Muscle of leg (tissue), 11 donors: ENCODE results near the gene TGFBR3. TPM values are rescaled to one million over a fixed set of nuclear protein-coding genes. Genes with fewer than 3 reads are reported as not detected.

Source experiments
- DNase-seq: peaks from one replicate; pipeline ENCODE4 v3.0.0; 2013
- H3K27ac ChIP-seq: one replicate; pipeline ENCODE4 v1.5.1; 2013; ENCODE audit warnings: mild to moderate bottlenecking, low read length, control low read depth
- H3K27me3 ChIP-seq: one replicate; pipeline ENCODE4 v1.6.1; 2013; ENCODE audit warnings: low read length; ENCODE audit not compliant: control insufficient read depth, insufficient read depth
- H3K36me3 ChIP-seq: one replicate; pipeline ENCODE4 v1.6.1; 2013; ENCODE audit warnings: low read length; ENCODE audit not compliant: control insufficient read depth, insufficient read depth
- H3K4me1 ChIP-seq: one replicate; pipeline ENCODE4 v1.6.1; 2013; ENCODE audit warnings: low read length; ENCODE audit not compliant: control insufficient read depth, insufficient read depth
- H3K4me3 ChIP-seq: one replicate; pipeline ENCODE4 v1.5.1; 2013; ENCODE audit warnings: low read length, control low read depth
- H3K9me3 ChIP-seq: replicated peaks from 2 replicates; pipeline ENCODE4 v1.6.1; 2013; ENCODE audit warnings: low read depth, low read length; ENCODE audit not compliant: control insufficient read depth
- WGBS: methylation state at CpG from one replicate; pipeline ENCODE4 v1.1.5; 2013; ENCODE audit warnings: missing lambda C conversion rate; ENCODE audit not compliant: insufficient coverage; 5-methylcytosine and 5-hydroxymethylcytosine counted together
- polyA plus RNA-seq, 8 donors: library from polyadenylated mRNA; unstranded; fragments of 120-200 nt; gene quantifications; one replicate each; pipeline versions ENCODE4 v1.2.1 to v1.2.3, GENCODE V29; 2013; ENCODE audit warnings: inconsistent platforms in 1 of 8, low replicate concordance in 1 of 8; ENCODE audit not compliant: insufficient read length in 8 of 8, insufficient read depth in 1 of 8
- total RNA-seq: library from RNA; stranded (reverse); fragments of 120-200 nt; gene quantifications from one replicate; pipeline ENCODE4 v1.2.4, GENCODE V29; 2013

The TGFBR3 gene
- total and polyA plus RNA-seq, 9 donors, result 20.5 to 45.4 (median 25.3) TPM

- peaks cover 3% of the 10 kb centered on the region for H3K9me3 ChIP-seq
- H3K4me3 ChIP-seq, result no peak overlapping the region
- no peaks in the 10 kb centered on the region for H3K36me3 ChIP-seq
- H3K4me1 ChIP-seq, result no peaks in the 10 kb centered on the region
- WGBS, result 65% methylated on average over 8 of the region's 8 CpGs
- H3K27ac ChIP-seq, result no peak overlapping the region
- no peaks in the 10 kb centered on the region for H3K27me3 ChIP-seq
- no peak for DNase-seq
Observed at GRCh38 chr1:91637539-91637994, 248.4 kb downstream of the TGFBR3 start.

- no peaks in the 10 kb centered on the region for H3K36me3 ChIP-seq
- H3K4me1 ChIP-seq, result no peaks in the 10 kb centered on the region
- no CpG with 5 or more reads among the region's 4 CpGs for WGBS
- no peak overlapping the region for H3K4me3 ChIP-seq
- H3K9me3 ChIP-seq, result no peaks in the 10 kb centered on the region
- no peak for DNase-seq
- H3K27me3 ChIP-seq, result no peaks in the 10 kb centered on the region
- no peak overlapping the region for H3K27ac ChIP-seq
Observed at GRCh38 chr1:91635763-91636162, 250.2 kb downstream of the TGFBR3 start.

- no peaks in the 10 kb centered on the region for H3K4me1 ChIP-seq
- no peak for DNase-seq
- H3K4me3 ChIP-seq, result no peak overlapping the region
- H3K27ac ChIP-seq, result no peak overlapping the region
- H3K36me3 ChIP-seq, result no peaks in the 10 kb centered on the region
- H3K27me3 ChIP-seq, result no peaks in the 10 kb centered on the region
- H3K9me3 ChIP-seq, result no peaks in the 10 kb centered on the region
- WGBS, result 100% methylated on average over 2 of the region's 3 CpGs
Observed at GRCh38 chr1:91633438-91633837, 252.5 kb downstream of the TGFBR3 start.

- 67% methylated on average over 3 of the region's 4 CpGs for WGBS
- Histone ChIP-seq H3K27me3 (no peaks in the 10 kb centered on the region), H3K36me3 (no peaks in the 10 kb centered on the region), H3K4me3 (no peak overlapping the region), H3K27ac (no peak overlapping the region), H3K9me3 (no peaks in the 10 kb centered on the region), H3K4me1 (no peaks in the 10 kb centered on the region)
- DNase-seq, result no peak
Observed at GRCh38 chr1:91631718-91632330, 254.1 kb downstream of the TGFBR3 start.

- H3K4me1 ChIP-seq, result no peaks in the 10 kb centered on the region
- no peaks in the 10 kb centered on the region for H3K27me3 ChIP-seq
- no peak for DNase-seq
- no peak overlapping the region for H3K27ac ChIP-seq
- no peaks in the 10 kb centered on the region for H3K36me3 ChIP-seq
- H3K4me3 ChIP-seq, result no peak overlapping the region
- no peaks in the 10 kb centered on the region for H3K9me3 ChIP-seq
Observed at GRCh38 chr1:91630803-91631202, 255.1 kb downstream of the TGFBR3 start.

Other genes with a start within 250 kb of the TGFBR3 start
- not detected for gene BRDT, start 63.2 kb upstream of the TGFBR3 start, total RNA-seq
- 1 to 10 TPM in 1 of 8 donors, under 1 TPM in 1, not detected in 6; 0.23 to 1.0 TPM for gene BRDT, start 63.2 kb upstream of the TGFBR3 start, polyA plus RNA-seq
- 0.49 TPM for gene EPHX4, start 143.8 kb upstream of the TGFBR3 start, total RNA-seq
- gene EPHX4, start 143.8 kb upstream of the TGFBR3 start, polyA plus RNA-seq, result under 1 TPM; 0.22 to 0.97 (median 0.73) TPM
- gene SETSIP, start 189.3 kb upstream of the TGFBR3 start, total RNA-seq, result 0.18 TPM
- gene SETSIP, start 189.3 kb upstream of the TGFBR3 start, polyA plus RNA-seq, result 1 to 10 TPM in 1 of 8 donors, under 1 TPM in 5, not detected in 2; 0.25 to 1.0 (median 0.53) TPM
- 3.6 TPM for gene BTBD8, start 194.2 kb upstream of the TGFBR3 start, total RNA-seq
- gene BTBD8, start 194.2 kb upstream of the TGFBR3 start, polyA plus RNA-seq, result 1 to 10 TPM; 1.6 to 2.9 (median 2.1) TPM